Brain pericyte (primary cell): ENCODE measurements around the gene MED13L.

Source experiments
- DNase-seq: peaks from one replicate; pipeline ENCODE4 v3.0.0-alpha.2; 2012; ENCODE audit warnings: low read depth, low spot score

Gene MED13L

GRCh38 chr12:115912440-115912839 lies 365.1 kb downstream of the MED13L start:
- DNase-seq = no peak

DNA sequence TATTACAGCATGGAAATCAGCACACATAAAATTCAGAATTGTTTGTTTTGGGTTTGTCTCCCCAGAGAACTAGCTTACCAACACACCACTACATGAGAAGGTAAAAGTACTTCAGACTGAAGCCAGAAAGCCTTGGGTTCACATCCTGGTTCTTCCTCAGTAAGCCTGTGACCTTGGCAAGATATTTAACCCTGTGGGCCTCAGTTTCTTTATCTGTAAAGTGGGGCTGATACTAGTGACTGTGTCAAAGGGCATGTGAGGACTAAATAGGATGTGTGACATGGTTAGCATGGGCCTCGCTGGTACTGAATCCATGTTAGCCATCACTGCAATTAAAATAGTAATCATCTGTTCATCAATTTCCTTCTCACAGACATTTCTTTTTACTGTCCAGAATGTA lies 366.1 kb downstream of the MED13L start:
- DNase-seq = no peak

DNA sequence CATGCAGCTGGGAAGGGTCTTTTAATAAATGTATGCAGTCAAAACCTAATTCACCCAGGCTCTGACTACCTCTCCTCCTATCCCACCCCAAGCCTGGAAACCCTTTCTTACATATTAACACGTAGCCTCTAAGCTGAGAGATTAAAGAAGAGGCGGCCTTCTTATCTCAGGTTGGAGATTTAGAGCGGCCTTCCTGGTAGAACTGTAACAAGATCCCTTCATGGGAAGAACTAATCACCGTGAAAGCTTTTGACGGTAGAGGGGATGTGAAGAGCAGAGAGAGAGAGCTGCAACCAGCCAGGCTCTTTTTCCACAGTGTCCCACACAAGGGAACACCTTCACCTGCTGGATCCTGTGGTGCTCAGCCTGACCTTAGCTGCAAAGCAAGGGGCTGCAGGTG lies 367.4 kb downstream of the MED13L start:
- no peak for DNase-seq
